ENCODE results near the gene COL25A1.
"Not testable (repeated sequence)": the region's sequence is repeated elsewhere in the genome, so short reads cannot be mapped to it uniquely, and the experiment has no call there.

Gene COL25A1

DNA sequence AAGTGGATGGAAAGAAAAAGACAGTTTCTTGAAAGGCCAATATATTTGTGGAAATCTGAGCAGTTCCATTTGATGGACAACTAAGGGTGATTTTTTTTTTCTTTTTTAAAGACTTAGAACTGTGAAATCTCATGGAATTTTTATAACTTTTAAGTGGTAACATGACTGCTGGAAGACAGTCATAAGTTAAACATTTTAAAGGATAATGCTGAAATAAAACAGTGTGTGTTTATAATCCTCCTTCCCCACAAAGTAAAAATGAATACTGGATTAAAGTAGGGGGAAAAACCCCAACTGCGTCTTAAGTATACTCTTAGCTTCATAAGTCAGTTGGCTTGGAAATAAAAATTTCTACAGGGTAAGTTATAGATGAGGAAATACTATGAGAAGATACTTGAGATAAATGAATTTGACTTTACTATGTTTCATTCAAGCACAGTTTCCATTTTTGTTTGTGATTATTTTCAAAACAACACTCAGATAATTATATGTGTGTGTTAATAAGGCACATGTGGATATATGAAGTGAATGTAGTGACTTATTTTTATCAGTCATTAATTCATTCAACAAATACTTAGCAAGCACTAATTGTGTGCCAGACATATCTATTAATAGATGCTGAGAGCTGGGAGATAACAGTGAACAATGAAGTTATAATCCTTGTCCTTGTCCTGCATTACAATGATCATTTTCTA is 410.4 kb downstream of the COL25A1 start:
- no peak for DNase-seq

DNA sequence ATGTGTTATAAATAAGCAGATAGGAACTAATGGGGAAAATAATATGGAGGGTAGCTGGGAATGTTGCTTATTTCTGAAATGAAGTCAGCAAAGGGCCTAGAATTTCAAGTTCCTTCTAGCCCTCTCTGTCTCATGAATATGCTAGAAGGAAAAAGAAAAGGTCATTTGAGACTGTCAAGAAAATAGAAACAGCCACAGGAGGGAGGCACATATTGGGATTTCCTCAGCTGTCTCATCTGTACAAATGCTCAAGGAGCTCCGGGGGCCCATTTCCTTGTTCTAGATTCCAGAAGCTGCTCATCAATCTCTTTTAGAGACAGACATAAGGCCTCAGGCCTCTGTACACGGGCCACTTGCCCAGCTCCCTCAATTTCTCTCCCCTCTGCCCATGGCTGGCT is 412.0 kb downstream of the COL25A1 start:
- DNase-seq = no peak

DNA sequence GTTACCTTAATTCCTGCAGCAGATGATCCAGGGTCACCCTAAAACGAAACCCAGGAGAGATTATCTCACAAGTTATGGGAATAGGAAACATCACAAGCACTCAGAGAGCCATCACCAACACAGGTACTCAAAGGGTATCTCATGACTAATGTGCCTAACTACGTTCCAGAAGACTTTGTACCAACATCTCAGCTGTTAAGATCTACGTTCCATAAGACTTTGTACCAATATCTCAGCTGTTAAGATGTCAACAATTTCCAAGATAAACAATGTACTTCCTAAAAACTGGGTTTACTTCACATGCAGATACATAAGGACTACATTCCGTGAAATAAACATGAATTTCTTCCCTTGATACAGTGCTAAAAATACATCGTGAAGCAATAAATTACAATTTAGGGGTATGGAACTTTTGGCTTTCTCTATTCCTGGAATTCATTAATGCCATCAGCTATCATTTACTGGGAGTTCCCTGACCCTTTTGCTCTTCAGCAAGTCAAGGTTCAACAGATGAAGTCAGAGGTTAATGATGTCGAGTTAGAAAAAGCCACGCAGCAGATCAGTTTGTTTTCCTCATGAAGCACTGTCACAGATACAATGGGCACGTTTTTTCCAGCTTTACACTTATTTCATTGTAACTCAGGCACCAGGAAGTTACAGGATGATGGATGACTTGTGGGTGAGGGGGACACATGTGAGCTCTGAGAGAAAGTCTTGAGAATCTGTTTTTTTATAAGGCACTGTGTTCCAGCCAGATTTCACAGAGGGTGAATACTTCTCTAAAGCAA is 412.6 kb downstream of the COL25A1 start:
- no peak for DNase-seq

DNA sequence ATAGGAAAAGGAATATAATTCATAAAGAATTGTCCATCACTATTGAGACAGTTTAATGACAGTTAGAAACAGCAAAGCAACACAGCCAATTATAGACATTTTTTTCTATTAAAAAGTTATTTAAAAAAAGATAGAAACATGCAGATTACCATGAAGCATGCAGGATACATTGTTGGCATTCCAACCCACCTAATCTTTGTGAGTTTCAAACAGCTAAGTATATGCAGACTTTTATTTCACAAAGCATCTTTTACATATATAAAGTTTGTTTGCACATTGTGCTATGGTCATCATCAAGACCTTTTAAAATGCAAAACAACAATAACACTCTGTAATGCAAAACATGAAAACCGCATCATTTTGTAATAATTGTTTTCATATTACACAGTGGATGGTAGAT is 413.7 kb downstream of the COL25A1 start:
- DNase-seq = no peak

DNA sequence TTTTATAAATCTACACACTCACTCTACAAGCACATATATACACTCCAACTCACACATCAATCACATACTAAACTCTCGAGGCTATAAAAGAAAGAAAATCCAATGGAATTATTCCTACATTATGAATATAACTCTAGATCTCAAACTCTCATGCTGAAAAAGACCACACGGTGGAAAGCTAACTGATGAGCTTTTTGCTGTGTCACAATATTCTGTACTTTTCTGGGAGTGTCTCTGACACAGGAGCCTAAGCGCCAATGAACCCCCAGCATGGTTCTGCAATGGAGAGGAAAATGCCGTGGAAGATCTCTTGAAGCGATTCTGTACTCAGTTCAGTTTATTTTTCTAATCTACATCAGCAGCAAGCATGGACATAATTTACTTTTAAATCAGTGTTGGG is 415.4 kb downstream of the COL25A1 start:
- no peak for DNase-seq

DNA sequence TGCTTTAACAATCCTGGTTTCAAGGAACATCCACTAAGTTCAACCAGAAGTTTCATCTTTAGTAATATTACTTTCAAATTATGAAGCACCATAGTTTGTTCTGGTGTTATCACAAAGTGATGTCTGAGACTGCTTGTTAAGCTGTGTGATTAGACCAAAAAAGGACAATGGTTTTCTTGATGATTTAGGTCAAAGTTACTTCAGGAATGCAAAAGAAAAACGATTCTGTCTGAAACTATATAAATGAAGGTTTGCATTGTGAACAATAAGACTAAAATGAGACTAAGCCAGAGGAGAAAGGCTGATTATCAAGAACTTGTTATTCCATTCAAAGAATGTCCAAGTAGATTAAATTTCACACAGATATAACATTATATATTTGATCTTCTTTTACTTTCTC is 417.2 kb downstream of the COL25A1 start:
- no peak for DNase-seq

DNA sequence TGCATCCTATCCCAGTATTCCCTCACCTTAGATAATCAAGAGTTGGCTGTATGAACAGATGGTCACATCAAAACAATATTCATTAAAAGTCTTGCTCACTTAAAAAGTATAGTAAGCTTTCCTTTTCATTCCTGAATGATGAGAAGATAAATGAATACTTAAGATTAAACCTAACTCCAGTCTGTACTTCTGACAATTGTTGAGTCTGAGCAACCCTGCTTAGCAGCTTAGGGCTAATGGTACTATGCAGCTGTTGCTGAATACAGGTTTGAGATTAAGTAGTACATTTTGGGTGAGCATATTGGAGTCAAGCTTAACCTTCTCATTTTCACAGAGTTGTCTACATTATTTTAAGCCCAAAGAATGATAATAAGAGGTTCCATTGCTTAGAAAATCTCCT is 417.9 kb downstream of the COL25A1 start:
- no peak for DNase-seq

DNA sequence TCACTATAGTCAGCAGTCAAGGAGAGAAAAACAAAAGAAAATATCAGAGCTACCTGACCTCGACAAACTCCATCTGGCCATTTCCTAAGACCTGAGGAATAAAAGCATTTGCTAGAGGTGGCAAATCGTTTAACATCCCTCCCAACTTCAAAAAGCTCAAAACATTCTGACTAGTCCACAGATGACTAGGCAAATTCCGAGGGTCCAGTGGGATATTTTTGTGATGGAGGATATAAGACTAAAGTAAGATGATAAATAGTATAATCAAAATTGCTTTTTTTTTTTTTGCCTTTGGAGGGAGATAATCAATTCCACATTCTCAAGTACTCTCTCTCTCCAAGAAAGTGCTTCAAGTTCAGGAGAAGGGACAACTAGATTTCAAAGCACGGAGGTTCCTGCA is 420.5 kb downstream of the COL25A1 start:
- no peak for DNase-seq

DNA sequence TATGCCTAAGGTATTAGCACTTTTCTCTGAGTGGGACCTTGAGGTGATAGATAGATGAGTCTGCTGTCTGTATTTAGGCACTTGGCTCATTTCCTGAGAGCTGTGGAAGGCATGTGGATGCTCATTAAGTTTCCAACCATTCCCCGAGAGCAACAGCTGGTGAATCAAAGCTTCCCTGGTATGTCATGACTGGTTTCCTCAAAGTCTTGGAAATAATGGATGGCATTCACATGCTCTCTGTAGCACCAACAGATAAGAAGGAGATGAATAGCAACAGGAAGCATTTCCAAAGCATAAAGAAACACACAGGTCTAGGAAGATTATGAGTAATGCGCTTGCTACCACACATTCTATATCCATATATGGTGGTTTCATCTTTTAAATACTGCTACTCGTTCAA is 421.3 kb downstream of the COL25A1 start:
- no peak for DNase-seq

DNA sequence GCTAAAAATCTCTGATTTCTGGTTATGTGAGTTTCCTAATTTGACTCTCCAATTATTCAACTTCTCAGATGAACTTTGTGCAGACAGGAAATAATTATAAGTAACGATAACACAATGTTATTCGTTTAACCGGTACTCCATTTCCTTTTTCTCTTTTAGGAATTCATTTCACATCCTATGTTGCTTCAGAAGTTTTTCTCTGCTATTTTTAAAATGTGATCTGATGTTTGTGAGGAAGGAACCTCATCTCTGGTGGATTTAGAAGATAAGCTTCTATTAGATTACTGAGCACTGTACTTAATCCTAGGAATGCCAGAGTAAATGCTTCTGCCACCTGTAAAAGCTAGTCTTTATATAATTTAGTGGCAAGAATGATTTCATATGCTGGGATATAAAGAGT is 423.7 kb downstream of the COL25A1 start:
- no peak for DNase-seq

DNA sequence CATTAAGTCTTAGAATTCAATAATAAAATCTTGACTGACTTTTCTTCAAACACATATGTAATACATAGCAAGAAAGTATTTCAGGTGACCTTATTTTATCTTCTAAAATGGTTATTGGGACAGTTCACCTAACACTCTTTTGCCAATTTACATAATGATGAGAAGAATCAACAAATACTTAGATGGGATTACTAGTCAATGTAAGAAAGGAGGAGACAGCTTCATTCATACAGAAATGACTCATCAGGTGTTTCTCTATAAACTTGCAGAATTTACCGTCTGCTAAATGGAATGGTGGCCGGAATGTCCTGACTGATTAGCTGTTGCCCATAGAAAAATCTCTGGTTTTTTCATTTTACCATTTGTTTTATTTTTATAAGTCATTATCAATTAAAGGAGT is 424.6 kb downstream of the COL25A1 start:
- DNase-seq = no peak

DNA sequence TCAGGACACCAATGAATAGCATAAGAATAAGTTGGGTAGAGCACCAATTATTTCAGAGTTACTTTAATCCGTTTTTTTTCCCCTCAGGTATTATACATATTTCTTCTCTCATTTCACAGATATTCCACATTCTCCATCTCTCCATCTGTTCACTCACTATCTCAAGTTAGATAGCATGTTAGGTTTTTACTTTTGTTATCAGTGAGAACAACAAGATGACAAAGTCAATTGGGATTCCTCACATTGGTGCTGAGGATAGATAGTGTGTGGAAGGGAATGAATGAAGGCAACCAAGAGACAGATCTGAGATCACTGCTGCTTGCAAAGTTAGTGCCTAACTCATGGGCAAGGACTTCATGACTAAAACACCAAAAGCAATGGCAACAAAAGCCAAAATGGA is 427.7 kb downstream of the COL25A1 start:
- no peak for DNase-seq

DNA sequence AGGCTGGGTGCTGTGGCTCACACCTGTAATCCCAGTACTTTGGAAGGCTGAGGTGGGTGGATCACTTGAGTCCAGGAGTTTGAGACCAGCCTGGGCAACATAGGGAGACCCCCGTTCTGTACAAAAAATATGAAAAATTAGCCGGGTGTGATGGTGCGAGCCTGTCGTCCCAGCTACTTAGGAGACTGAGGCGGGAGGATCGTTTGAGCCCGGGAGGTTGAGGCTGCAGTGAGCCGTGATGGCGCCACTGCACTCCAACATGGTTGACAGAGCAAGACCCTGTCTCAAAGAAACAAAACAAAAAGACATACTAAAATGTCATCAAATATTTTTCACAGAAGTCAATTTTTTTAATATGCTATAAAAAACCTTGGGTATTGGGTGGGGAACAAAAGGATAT is 432.5 kb downstream of the COL25A1 start:
- not testable (repeated sequence) for DNase-seq

DNA sequence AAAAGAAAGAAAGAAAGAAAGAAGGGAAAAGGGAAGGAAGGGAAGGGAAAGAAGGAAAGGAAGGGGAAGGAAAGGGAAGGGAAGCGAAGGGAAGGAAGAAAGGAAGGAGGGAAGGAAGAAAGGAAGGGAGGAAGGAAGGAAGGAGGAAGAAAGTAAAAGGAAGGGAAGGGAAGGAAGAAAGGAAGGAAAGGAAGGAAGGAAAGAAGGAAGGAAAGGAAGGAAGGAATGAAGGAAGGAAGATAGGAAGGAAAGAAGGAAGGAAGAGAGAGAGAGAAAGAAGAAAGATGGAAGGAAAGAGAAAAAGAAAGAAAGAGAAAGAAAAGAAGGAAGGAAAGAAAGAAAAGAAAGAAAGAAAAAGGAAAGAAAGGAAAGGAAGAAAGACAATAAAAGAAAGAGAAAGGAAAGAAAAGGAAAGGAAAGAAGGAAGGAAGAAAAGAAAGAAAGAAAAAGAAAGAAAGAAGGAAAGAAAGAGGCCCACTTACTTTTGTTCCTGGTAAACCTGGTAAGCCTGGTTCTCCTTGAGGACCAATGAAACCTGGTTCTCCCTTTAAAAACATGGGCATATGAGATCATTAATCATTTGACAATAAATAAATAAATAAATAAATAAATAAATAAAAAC is 433.7 kb downstream of the COL25A1 start:
- DNase-seq = no peak

DNA sequence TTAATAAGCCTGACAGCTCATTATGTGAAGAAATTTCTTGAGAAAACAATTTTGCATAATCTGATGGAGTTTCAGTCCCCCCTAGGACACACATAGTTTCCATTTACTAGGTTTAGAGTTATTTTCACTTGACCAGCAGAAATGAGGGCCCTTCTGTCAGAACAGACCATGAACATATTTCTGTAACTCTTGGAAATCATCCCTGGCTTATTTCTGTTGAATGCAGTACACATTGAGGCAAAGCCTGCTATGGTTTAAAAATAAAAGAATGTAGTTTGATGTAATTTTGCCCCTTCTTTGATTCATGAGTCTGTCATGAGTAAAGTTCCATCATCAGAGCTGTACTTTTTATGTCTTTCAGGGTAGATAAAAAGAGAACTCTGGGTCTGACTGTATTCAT is 435.0 kb downstream of the COL25A1 start:
- no peak for DNase-seq

DNA sequence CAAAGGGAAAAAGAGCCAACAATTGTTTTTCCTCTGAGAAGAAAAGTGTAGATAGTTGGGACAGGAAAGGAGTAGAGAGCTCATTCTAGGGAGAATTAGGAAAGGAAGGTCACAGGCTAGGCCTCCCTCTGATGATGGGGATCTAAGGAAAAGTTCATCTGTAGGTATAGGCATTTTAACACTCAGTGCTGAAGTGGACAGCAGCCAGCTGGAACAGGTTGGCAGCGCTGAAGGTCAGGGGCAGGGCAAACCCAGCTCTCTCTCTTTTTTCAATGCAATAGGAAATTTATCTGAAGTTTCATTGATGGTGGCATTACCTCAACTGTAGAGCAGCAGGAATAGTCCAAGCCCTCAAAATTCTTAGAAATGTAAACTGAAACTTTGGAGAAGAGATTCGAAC is 441.1 kb downstream of the COL25A1 start:
- DNase-seq = no peak

DNA sequence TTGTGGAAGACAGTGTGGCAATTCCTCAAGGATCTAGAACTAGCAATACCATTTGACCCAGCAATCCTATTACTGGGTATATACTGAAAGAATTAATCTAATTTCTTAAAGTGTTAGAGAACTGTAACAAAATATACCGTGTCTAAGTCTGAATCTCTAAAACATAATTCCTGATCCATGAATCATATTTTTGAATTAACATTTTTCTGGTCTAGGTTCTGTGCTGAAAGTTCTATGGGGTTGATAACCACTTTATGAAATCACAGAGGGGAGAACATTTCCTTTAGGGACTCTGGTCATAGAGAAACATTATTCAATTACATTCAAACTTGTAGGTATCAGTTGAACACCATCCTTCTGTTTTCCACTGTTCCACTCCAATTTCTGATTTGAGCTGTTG is 447.7 kb downstream of the COL25A1 start:
- DNase-seq = no peak

DNA sequence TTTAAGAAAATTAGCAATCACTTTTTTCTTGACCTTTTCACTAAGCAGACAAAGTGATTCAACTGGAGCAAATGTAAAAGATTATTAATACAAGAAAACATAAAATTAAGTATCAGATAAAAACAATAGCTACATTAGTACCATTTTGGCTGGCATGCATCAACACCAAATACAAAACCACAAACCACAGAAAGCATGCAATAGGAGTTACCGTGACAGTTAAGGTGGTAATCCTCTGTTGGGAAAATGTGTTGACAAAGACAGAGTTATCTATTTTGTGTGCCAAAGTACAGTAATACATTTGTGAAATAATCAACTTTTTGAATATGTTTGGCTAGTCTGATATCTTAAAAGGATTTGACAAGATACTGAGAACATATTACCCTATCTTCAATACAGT is 449.8 kb downstream of the COL25A1 start:
- no peak for DNase-seq

DNA sequence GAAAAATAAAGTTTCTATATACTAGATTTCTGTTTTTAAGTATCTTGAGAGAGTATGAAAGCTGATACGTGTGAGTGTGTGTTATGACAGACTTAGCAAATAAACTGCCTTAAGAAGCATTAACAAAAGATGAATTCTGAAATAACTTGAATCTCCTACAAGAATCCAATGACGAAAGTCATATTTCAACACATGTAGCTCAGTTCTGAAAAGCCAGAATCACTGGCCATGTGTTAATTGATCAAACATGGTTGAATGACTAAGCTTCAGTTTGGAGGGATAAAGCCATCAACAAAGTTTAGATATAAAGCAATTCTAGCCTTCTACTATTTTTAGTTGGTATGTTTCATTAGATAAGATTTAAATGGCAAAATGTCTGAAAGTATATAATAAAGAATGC is 451.1 kb downstream of the COL25A1 start:
- DNase-seq = no peak

DNA sequence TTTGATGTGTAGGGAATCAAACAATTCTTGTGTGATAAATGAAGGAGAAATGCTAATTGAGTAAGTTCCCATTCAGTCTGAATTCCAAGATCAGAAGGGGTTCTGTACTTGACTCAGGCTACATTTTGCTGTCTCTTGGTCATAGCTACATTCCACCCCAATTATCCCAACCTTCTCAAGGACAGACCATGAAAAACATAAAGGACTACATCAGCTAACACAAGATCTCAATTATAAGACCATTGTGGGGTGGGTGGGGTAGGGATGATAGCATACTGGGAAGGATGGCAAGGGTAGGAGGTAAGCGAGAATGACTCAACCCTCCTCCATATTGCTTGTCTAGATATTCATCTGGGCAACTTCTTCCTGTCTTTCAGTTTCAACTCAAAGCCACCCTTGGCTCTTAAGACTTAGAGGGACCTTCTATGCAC is 452.2 kb downstream of the COL25A1 start:
- DNase-seq = no peak

DNA sequence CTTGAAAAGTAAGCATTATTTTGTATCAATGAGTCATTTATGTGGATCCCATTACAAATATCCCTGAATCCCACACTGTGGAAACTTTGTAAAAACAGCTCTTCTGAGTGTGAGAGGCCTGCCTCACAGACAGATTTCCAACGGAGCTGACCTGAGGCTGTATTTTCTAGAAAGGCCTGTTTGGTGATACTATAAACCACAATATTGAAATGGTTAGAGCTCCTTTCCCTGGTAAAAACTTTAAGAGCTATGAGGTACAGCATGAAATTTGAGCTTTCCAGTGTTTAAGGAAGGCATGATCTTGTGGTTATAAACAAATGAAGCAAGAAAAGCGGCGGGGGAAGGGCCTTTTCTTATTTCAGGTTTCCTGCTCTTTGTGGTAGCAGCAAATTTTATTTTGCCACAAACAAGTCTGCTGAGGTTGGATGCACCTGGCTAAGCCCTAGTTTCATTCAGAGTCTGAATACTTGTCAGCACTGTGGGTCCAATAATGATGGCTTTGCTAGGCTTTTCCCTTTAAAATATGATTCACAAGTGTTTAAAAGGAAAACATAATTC is 452.8 kb downstream of the COL25A1 start:
- DNase-seq = no peak

DNA sequence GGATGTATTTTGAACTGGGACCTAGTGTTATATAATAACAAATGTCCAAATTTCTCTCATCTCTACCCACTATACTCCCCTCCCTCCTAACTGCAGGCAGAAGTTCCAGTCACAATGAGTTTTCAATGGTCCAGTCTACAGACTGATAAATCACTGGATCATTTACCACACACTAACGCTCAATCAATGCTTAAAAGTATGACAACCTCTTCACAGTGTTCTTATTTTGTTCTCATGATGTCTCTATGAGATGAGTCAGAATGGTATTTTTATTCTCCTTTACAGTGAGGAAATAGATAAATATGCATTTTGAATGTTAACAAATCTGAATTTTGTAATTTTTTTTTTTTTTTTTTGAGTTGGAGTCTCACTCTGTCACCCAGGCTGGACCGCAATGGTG is 455.9 kb downstream of the COL25A1 start:
- no peak for DNase-seq

DNA sequence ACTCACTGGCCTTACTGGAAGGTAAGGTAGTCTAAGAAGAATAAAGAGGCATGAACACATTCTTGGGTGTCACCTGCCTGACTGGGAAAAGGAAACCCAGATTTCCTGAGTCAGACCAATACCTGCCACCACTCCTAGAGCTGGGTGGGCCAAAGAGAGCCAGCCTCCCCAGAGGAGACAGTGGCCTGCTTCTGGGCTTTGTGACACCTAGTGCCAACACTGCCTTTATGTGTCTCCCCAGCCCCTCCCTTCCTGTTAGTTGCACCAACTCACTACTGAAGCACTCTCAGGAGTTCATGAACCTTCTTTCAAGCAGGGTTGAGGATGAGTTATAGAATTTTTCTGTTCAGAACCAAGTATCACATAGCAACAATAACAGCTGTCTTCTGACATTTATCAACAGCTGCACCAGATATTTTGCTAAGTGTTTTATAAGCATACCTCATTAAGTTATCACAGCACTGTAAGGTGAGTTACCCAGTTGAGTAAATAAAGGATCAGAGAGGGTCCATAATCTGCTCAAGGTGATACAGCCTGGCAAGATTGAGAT is 462.0 kb downstream of the COL25A1 start:
- no peak for DNase-seq

DNA sequence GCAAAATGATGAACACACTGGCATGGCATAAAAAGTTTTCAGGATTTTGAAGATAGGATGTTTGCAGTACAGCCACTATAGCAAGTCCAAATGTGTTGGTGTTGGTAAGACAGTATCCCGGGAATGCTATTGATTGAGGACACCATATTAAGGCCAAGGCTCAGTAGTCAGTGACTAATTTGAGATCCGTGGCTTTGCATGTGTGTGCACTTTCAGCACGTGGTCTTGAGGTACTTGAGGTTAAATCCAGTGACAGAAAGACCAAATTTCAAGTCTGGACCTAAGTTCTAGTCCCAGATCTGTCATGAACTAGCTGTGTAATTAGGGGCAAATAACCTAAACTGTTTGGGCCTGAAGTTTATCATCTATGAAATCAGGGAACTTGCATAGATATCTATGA is 463.1 kb downstream of the COL25A1 start:
- DNase-seq = no peak
